Stimulated activated CD4-positive, alpha-beta T cell treated with anti-CD3 and anti-CD28 coated beads, TNF-alpha, amount 100 ng/mL, for 1 hour (primary cell): ENCODE measurements around the gene HSD11B2.

Experiments
- DNase-seq, 3 donors: peaks; one replicate each; pipeline ENCODE4 v3.0.0-alpha.2; 2020; ENCODE audit warnings: low read depth in 3 of 3, low spot score in 1 of 3

Gene HSD11B2

GRCh38 chr16:67431775-67432505, 1.0 kb downstream of the HSD11B2 start:
- DNase-seq = no peak

- no peak for DNase-seq
These were observed 1.6 kb downstream of the HSD11B2 start for GRCh38 chr16:67432506-67432890.

GRCh38 chr16:67433131-67433719, 2.3 kb downstream of the HSD11B2 start:
- no peak for DNase-seq

GRCh38 chr16:67435758-67436164, 4.8 kb downstream of the HSD11B2 start:
- no peak for DNase-seq

GRCh38 chr16:67436640-67437193, 5.8 kb downstream of the HSD11B2 start:
- no peak for DNase-seq

GRCh38 chr16:67437513-67437912, 6.6 kb downstream of the HSD11B2 start:
- no peak for DNase-seq

- no peak for DNase-seq
These were observed 7.3 kb downstream of the HSD11B2 start for GRCh38 chr16:67438098-67438791.

- DNase-seq = no peak
These were observed 8.0 kb downstream of the HSD11B2 start for GRCh38 chr16:67438824-67439393.

GRCh38 chr16:67441271-67441753, 10.4 kb downstream of the HSD11B2 start:
- DNase-seq = no peak

- no peak for DNase-seq
These were observed 11.0 kb downstream of the HSD11B2 start for GRCh38 chr16:67441907-67442306.

GRCh38 chr16:67442581-67443255, 11.8 kb downstream of the HSD11B2 start:
- no peak for DNase-seq

GRCh38 chr16:67443265-67443664, 12.3 kb downstream of the HSD11B2 start:
- DNase-seq = no peak

GRCh38 chr16:67444259-67445125, 13.6 kb downstream of the HSD11B2 start:
- DNase-seq = no peak

GRCh38 chr16:67445126-67445426, 14.2 kb downstream of the HSD11B2 start:
- no peak for DNase-seq

- no peak for DNase-seq
These were observed 14.6 kb downstream of the HSD11B2 start for GRCh38 chr16:67445441-67445912.

- DNase-seq = no peak
These were observed 15.3 kb downstream of the HSD11B2 start for GRCh38 chr16:67445913-67446907.

GRCh38 chr16:67446968-67447507, 16.1 kb downstream of the HSD11B2 start:
- no peak for DNase-seq

GRCh38 chr16:67447508-67448076, 16.7 kb downstream of the HSD11B2 start:
- peak in 2 of 3 donors; percentile 18 to 50 for DNase-seq
